ENCODE measurements around the gene ACVRL1.

Gene ACVRL1

GRCh38 chr12:51898506-51898905 is 8.8 kb upstream of the ACVRL1 start:
- no peak for DNase-seq (ENCODE audit: low spot score)

GRCh38 chr12:51898937-51899336 is 8.4 kb upstream of the ACVRL1 start:
- DNase-seq (ENCODE audit: low spot score): no peak

- no peak for DNase-seq (ENCODE audit: low spot score)
Observed at GRCh38 chr12:51900323-51900889, 6.9 kb upstream of the ACVRL1 start.

- no peak for DNase-seq (ENCODE audit: low spot score)
Observed at GRCh38 chr12:51901121-51901817, 6.0 kb upstream of the ACVRL1 start.

GRCh38 chr12:51901881-51902280 is 5.4 kb upstream of the ACVRL1 start:
- DNase-seq (ENCODE audit: low spot score): no peak

GRCh38 chr12:51904951-51905470 is 2.3 kb upstream of the ACVRL1 start:
- no peak for DNase-seq (ENCODE audit: low spot score)

GRCh38 chr12:51905471-51906429 is 1.6 kb upstream of the ACVRL1 start:
- no peak for DNase-seq (ENCODE audit: low spot score)

- DNase-seq (ENCODE audit: low spot score): no peak
Observed at GRCh38 chr12:51906430-51907082, 748 bp upstream of the ACVRL1 start.

- no peak for DNase-seq (ENCODE audit: low spot score)
Observed at GRCh38 chr12:51907856-51908425, 637 bp downstream of the ACVRL1 start.

- DNase-seq (ENCODE audit: low spot score): no peak
Observed at GRCh38 chr12:51908876-51909592, 1.7 kb downstream of the ACVRL1 start.

GRCh38 chr12:51910168-51910567 is 2.9 kb downstream of the ACVRL1 start:
- DNase-seq (ENCODE audit: low spot score): no peak

GRCh38 chr12:51910691-51911090 is 3.4 kb downstream of the ACVRL1 start:
- no peak for DNase-seq (ENCODE audit: low spot score)

- no peak for DNase-seq (ENCODE audit: low spot score)
Observed at GRCh38 chr12:51911307-51911706, 4.0 kb downstream of the ACVRL1 start.

- DNase-seq (ENCODE audit: low spot score): no peak
Observed at GRCh38 chr12:51911788-51912711, 4.7 kb downstream of the ACVRL1 start.

- no peak for DNase-seq (ENCODE audit: low spot score)
Observed at GRCh38 chr12:51913071-51914033, 6.0 kb downstream of the ACVRL1 start.

GRCh38 chr12:51914034-51914923 is 7.0 kb downstream of the ACVRL1 start:
- DNase-seq (ENCODE audit: low spot score): no peak

- DNase-seq (ENCODE audit: low spot score): no peak
Observed at GRCh38 chr12:51915003-51915625, 7.8 kb downstream of the ACVRL1 start.
